ENCODE results near the gene RAB36.

RAB36 gene

GRCh38 chr22:23166042-23166831, 21.0 kb downstream of the RAB36 start:
- no peak overlapping the region for H3K4me3 ChIP-seq (replicated peaks; ENCODE audit: low read depth, low read length)
- no peak for DNase-seq (ENCODE audit: low read depth)
- no peak for TF ChIP-seq CTCF (IDR thresholded peaks at IDR 0.05; ENCODE audit: low read length, missing control alignments)

GRCh38 chr22:23166841-23167616, 21.8 kb downstream of the RAB36 start:
- TF ChIP-seq CTCF (IDR thresholded peaks at IDR 0.05; ENCODE audit: low read length, missing control alignments): no peak

DNA sequence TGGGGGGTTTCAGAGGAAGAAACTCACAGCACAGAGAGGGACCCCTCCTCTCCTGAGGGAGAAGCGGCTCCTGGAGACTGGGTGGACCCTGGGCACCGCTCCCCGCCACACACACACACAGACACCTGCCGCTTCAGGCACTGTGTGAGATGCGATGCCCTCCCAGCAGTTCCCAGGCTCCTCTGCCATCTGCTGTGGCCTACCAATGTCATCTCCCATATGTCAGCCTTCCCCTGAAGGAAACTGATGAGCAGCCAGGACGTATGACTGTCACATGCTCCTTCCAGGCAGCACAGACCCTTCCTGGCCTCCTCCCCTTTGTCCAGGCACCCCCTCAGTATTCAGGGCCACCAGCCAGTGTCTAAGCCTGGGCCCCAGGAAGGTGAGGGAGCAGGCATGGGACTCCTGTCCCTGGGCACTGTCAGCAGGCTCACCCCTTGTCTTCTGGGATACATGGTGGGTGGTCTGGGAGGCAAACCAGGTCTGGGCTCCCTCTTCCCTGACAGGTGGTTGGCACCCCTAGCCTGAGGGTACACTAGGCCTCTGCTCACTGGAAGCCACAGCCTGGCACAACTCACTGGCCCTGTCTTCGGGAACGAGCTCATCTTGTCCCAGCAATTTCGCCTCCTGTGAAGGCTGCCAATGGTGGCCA, 23.2 kb downstream of the RAB36 start:
- no peak overlapping the region for H3K4me3 ChIP-seq (replicated peaks; ENCODE audit: low read depth, low read length)
- no peak for TF ChIP-seq CTCF (IDR thresholded peaks at IDR 0.05; ENCODE audit: low read length, missing control alignments)
- no peak for DNase-seq (ENCODE audit: low read depth)

More at GRCh38 chr22:23166841-23167616, 21.8 kb downstream of the RAB36 start:
- no peak overlapping the region for H3K4me3 ChIP-seq (replicated peaks; ENCODE audit: low read depth, low read length)
- no peak for DNase-seq (ENCODE audit: low read depth)

GRCh38 chr22:23169043-23169406, 23.7 kb downstream of the RAB36 start:
- no peak for TF ChIP-seq CTCF (IDR thresholded peaks at IDR 0.05; ENCODE audit: low read length, missing control alignments)
- DNase-seq (ENCODE audit: low read depth): no peak
- H3K4me3 ChIP-seq (replicated peaks; ENCODE audit: low read depth, low read length): no peak overlapping the region

- DNase-seq (ENCODE audit: low read depth): no peak
- no peak for TF ChIP-seq CTCF (IDR thresholded peaks at IDR 0.05; ENCODE audit: low read length, missing control alignments)
- H3K4me3 ChIP-seq (replicated peaks; ENCODE audit: low read depth, low read length): no peak overlapping the region
Observed at GRCh38 chr22:23175817-23176644, 30.8 kb downstream of the RAB36 start.

DNA sequence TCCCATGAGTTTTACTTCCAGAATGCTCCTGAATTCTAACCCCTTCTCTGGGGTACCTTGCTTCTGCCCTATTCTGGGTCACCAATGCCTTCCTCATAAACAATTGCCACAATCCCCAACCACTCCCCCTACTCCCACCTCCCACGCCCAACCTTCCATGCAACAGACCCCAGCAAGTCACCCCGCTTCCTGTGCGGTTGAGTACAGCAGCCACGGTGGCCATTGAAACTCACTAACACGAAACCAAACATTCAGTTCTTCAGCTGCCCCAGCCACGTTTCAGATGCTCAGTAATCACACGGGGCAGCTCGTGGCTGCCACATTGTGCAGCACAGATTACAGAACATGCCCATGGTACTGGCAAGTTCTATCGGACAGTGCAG, 31.4 kb downstream of the RAB36 start:
- TF ChIP-seq CTCF (IDR thresholded peaks at IDR 0.05; ENCODE audit: low read length, missing control alignments): no peak
- no peak for DNase-seq (ENCODE audit: low read depth)
- H3K4me3 ChIP-seq (replicated peaks; ENCODE audit: low read depth, low read length): no peak overlapping the region

Measured in fibroblast of pulmonary artery (primary cell).